ENCODE data around the gene CRYBA4. TPM values are rescaled to one million over a fixed set of nuclear protein-coding genes. Genes with fewer than 3 reads are reported as not detected.

The CRYBA4 gene
- total and polyA plus RNA-seq, 10 of the 15 experiments (the other 5 are each of a cell fraction or from before 2014, with no cell fraction given) = 0.12 to 0.17 TPM; not detected in 8

GRCh38 chr22:26631282-26631681, 9.5 kb downstream of the CRYBA4 start (continued):
- no peak for TF ChIP-seq CUX1 (IDR thresholded peaks at IDR 0.05; ENCODE audit: insufficient replicate concordance, low read depth, low read length)

- H3K36me3 ChIP-seq (ENCODE audit: control insufficient read depth in 2 of 2, insufficient read depth in 2 of 2, low read length in 1 of 2) = no peaks in the 10 kb centered on the region
- intact Hi-C loops (cut with micrococcal nuclease; ENCODE audit: unreplicated experiment) = no loop called here
- SMC1A ChIA-PET (ENCODE audit: uncharacterized antibody, unreplicated experiment) = interaction anchor here (0.6 to 0.8 kb wide), 2 partner anchors 22 to 41 kb away, joined by 3 to 4 read pairs; no protein-coding TSS in a partner anchor
- H3K27ac ChIP-seq (ENCODE audit: control insufficient read depth, insufficient read depth) = no peak overlapping the region
- no peaks in the 10 kb centered on the region for H3K27me3 ChIP-seq (replicated peaks in 1 of 2; ENCODE audit: control insufficient read depth in 2 of 2, insufficient read depth in 2 of 2, low read length in 1 of 2)
- peaks cover 1% of the 10 kb centered on the region; the same call in 1 of the 3 replicates for H3K9me3 ChIP-seq (replicated peaks; ENCODE audit: control insufficient read depth, insufficient read depth, low read length)
- BruUV-seq (replicated peaks) = no TSS peak
- RAD21 ChIA-PET (ENCODE audit: unreplicated experiment) = no interaction called here
- no peaks in the 10 kb centered on the region for H4K20me1 ChIP-seq (ENCODE audit: control insufficient read depth, insufficient read depth)
- no peak overlapping the region for H3K9ac ChIP-seq (ENCODE audit: control insufficient read depth, insufficient read depth, low read length)
- no peak for DNase-seq (ENCODE audit: low read depth, low spot score)
- 56% methylated on average over 8 of the region's 8 CpGs for WGBS (ENCODE audit: insufficient coverage, insufficient replicate concordance, low lambda C conversion rate, missing lambda C conversion rate)
- H2AFZ ChIP-seq (ENCODE audit: control insufficient read depth, low read depth, low read length) = no peak overlapping the region
- in situ Hi-C loops (cut with MboI) = no loop called here
- no peak for TF ChIP-seq PAX8 (IDR thresholded peaks at IDR 0.05)
- no peak for TF ChIP-seq IKZF2 (IDR thresholded peaks at IDR 0.05)
- no peak for TF ChIP-seq POLR2AphosphoS2 (IDR thresholded peaks at IDR 0.05; ENCODE audit: low read depth, low read length)
- no peak for TF ChIP-seq SKIL (IDR thresholded peaks at IDR 0.05; ENCODE audit: low read depth, poor library complexity, severe bottlenecking)
- no peak for TF ChIP-seq NR2F1 (conservative IDR thresholded peaks at IDR 0.05)
- no peak for TF ChIP-seq SUZ12 (IDR thresholded peaks at IDR 0.05; ENCODE audit: unreplicated experiment)
- FAIRE-seq = no peak
- no peak overlapping the region for H3K4me2 ChIP-seq (ENCODE audit: control insufficient read depth, insufficient read depth)
- H3K4me3 ChIP-seq = no peak overlapping the region
- H3K79me2 ChIP-seq (ENCODE audit: control insufficient read depth, insufficient read depth, low read length) = no peaks in the 10 kb centered on the region
- POLR2A ChIA-PET = interaction anchor here (0.7 kb wide), 1 partner anchor 660 kb away, joined by 3 read pairs; no protein-coding TSS in a partner anchor
- no peaks in the 10 kb centered on the region for H3K4me1 ChIP-seq (ENCODE audit: control insufficient read depth, insufficient read depth, low read length)
- no peak for ATAC-seq
- CTCF ChIA-PET = interaction anchor here (0.6 to 0.9 kb wide), 4 partner anchors 9 to 1172 kb away, joined by 3 to 4 read pairs (median 3); no protein-coding TSS in a partner anchor
Observed at GRCh38 chr22:26632422-26633155, 10.8 kb downstream of the CRYBA4 start.
